Fibroblast of pulmonary artery (primary cell): Measurements from ENCODE around the gene OSBPL8.
A peak's percentile ranks its signal among the peaks of the same experiment; 100 is the strongest.

ENCODE experiments used
- DNase-seq: peaks from one replicate; pipeline ENCODE4 v3.0.0-alpha.2; 2010; ENCODE audit warnings: low read depth
- H3K4me3 ChIP-seq: replicated peaks from 2 replicates; pipeline ENCODE4 v1.5.1; 2011; ENCODE audit warnings: low read depth, mild to moderate bottlenecking, control low read depth, low read length, moderate library complexity
- TF ChIP-seq, protein P1 (sequence below): IDR thresholded peaks from 2 replicates; pipeline ENCODE4 v1.5.1; 2011; ENCODE audit warnings: mild to moderate bottlenecking, control low read depth, low read length, inconsistent platforms; ENCODE audit errors: missing control alignments

Gene OSBPL8

DNA sequence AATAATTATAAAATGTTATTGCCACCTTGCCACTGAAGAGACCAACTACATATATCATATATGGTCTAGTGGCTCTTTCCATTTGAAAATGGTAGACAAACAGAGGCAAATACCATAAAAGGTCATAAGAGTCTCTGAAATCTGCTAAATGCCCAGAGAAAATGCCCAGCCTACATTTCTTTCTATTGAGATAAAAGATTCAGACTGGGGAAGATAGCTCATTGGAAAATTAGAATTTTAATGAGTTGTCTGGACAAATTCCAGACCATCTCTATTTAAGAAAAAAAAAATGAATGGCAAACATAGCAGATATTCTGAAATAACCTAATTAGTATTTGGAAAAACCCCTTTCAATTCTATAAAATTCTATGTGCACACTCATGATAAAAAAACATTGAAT lies 131.5 kb downstream of the OSBPL8 start:
- TF ChIP-seq, protein P1, sequence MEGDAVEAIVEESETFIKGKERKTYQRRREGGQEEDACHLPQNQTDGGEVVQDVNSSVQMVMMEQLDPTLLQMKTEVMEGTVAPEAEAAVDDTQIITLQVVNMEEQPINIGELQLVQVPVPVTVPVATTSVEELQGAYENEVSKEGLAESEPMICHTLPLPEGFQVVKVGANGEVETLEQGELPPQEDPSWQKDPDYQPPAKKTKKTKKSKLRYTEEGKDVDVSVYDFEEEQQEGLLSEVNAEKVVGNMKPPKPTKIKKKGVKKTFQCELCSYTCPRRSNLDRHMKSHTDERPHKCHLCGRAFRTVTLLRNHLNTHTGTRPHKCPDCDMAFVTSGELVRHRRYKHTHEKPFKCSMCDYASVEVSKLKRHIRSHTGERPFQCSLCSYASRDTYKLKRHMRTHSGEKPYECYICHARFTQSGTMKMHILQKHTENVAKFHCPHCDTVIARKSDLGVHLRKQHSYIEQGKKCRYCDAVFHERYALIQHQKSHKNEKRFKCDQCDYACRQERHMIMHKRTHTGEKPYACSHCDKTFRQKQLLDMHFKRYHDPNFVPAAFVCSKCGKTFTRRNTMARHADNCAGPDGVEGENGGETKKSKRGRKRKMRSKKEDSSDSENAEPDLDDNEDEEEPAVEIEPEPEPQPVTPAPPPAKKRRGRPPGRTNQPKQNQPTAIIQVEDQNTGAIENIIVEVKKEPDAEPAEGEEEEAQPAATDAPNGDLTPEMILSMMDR = no peak
- no peak overlapping the region for H3K4me3 ChIP-seq
- DNase-seq = no peak

DNA sequence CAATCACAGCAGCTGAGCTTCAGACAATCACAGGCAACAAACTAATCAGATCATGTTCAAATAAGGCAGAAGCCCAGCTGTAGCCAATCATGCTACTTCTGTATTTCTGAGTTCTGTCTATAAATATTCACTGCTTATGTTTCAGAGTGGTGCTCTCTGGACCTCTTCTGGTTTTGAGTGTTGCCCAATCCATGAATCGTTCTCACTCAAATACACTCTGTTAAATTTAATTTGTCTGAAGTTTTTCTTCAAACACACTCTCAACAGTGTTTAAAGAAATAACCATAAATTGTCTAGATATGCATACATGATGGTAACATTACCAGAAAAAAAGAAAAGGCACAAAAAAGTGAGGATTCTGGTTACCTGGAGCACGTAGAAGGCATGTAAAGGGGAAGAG lies 133.4 kb downstream of the OSBPL8 start:
- no peak overlapping the region for H3K4me3 ChIP-seq
- no peak for DNase-seq
- TF ChIP-seq, protein P1 = no peak

DNA sequence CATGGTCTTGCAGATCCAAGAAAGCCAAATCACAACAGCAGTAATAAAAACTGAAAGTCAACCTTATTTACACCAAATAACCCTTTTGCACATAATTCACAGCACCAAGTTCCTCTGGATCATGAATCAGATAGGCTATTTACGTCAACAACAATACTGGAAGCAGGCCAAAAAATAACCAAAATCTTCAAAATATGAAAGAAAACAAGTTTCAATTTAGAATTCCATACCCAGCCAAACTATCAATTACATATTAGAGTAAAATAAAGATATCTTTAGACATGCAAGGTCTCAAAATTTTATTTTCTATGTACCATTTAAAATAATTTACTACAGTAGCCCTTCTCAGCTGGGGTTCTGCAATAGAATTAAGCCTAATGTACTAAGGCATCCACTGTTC lies 134.6 kb downstream of the OSBPL8 start:
- TF ChIP-seq, protein P1 = no peak
- no peak for DNase-seq
- H3K4me3 ChIP-seq = no peak overlapping the region

DNA sequence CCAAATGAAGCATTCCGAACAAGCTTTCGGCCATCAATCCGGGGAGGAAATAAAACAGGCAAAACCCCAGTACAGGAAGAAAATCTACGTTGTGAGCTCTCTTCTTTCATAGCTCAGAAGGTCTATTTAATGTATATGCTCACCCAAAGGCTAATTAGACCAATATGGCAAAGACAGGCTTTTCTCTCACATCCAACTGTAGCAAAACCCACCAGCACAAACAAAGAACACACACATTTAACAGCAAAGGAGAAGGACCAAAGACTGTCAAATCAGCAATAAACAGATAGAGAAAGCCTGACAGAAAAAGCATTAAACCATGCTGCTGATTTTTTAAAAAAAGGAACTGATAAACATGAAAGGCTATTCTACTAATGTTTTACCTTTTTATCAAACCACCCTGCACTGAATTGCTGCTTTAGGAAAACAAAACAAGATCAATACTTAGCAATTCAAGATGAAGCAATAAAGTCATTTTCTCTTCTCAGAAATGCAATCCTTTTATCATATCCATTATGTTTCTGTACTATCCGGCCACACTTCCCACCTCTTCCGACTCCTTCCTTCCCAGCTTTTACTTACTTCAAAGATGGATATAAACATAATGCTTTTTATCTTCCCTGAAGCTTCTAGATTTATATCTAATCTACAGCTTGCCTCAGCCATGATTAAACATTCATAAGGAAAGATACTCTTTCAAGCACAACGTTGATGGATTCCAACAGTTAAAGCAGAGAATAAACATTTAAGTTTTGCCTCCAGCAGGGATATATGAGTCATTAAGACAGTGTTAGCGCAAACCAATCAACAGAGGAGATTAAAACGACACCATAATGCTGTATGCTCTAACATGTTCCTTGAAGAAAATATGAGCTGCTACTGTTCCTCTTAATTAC lies 136.8 kb downstream of the OSBPL8 start:
- DNase-seq = peak; percentile 39
- TF ChIP-seq, protein P1 = no peak
- peak overlapping the region; percentile 7 for H3K4me3 ChIP-seq

DNA sequence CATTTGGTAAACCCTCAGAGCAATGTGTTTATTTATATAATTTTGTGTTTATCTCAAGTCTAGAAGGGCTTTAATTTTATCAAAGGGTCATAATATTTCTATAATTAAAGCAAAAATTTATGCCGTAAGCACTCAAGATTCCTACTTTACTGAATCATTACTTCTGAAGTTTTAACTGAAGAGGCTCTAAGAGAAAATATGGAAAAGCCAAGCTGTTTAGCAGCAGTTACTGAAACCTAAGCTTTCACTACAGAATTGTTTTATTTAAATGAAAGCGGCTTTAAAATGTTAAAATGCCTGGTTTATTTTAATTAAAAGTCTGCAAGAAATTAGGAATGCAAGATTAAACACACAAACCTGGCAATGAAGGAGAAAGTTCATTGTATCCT lies 137.4 kb downstream of the OSBPL8 start:
- TF ChIP-seq, protein P1 = no peak
- DNase-seq = no peak
- H3K4me3 ChIP-seq = peak overlapping the region; percentile 7

DNA sequence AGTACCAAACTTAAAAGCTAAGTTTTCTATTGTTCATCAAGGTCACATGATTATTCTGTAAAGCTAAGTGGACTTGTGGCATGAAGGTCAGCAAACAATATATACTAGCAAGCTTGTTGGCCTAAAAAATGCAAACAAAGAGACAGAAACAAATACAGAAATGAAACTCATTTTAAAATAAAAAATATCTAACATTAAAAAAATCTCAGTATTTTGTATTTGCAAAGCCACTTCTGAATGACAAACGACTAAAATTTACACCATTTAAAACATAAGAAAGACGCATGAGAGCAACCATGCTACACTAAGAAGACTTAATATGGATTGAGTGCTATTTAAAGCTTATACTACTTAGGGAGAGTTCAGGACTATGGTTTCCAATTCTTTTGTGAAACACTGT lies 138.5 kb downstream of the OSBPL8 start:
- TF ChIP-seq, protein P1 = no peak
- H3K4me3 ChIP-seq = no peak overlapping the region
- no peak for DNase-seq

DNA sequence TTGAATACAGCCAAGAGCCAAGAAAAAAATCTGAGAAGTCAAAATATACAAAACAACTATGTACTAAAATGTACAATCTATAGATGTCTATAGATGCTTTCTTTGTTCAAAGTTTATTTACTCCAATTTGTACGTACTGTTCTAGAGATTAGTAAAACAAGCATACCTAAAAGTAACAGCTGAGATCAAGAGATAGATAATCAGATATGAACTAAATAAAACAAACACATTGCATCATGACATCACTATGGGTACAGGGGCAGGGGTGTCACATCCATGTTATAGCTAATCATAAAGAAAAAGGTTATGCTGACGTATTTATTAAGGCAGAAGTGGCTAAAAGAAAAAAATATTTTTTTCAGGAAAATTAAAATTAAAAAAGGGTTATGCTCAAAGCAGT lies 139.3 kb downstream of the OSBPL8 start:
- no peak overlapping the region for H3K4me3 ChIP-seq
- TF ChIP-seq, protein P1 = no peak
- DNase-seq = no peak
